ENCODE measurements around the gene ADRA2C.

Gene ADRA2C

DNA sequence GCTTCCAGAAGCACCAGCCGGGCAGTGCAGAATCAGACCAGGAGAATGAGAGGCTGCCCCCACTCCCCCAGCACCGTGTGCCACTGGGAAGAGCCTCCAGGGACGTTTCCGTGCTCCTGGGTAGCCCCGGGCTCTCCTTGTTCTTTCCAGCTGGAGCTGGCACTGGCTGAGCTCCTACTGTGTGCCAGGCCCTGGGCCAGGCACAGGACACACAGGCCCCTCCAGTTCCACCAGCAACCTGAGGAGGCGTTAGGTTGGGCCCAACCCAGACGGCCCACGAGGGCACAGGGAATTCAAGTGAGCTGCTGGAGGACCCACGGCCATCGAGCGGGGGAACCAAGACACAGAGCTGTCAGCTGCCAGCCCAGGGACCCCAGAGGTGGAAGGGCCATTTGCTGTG, 15.9 kb upstream of the ADRA2C start:
- no peak for TF ChIP-seq ZFX (IDR thresholded peaks at IDR 0.05)
- TF ChIP-seq, protein P1, sequence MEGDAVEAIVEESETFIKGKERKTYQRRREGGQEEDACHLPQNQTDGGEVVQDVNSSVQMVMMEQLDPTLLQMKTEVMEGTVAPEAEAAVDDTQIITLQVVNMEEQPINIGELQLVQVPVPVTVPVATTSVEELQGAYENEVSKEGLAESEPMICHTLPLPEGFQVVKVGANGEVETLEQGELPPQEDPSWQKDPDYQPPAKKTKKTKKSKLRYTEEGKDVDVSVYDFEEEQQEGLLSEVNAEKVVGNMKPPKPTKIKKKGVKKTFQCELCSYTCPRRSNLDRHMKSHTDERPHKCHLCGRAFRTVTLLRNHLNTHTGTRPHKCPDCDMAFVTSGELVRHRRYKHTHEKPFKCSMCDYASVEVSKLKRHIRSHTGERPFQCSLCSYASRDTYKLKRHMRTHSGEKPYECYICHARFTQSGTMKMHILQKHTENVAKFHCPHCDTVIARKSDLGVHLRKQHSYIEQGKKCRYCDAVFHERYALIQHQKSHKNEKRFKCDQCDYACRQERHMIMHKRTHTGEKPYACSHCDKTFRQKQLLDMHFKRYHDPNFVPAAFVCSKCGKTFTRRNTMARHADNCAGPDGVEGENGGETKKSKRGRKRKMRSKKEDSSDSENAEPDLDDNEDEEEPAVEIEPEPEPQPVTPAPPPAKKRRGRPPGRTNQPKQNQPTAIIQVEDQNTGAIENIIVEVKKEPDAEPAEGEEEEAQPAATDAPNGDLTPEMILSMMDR (conservative IDR thresholded peaks at IDR 0.05): no peak
- H3K27ac ChIP-seq: no peak overlapping the region

DNA sequence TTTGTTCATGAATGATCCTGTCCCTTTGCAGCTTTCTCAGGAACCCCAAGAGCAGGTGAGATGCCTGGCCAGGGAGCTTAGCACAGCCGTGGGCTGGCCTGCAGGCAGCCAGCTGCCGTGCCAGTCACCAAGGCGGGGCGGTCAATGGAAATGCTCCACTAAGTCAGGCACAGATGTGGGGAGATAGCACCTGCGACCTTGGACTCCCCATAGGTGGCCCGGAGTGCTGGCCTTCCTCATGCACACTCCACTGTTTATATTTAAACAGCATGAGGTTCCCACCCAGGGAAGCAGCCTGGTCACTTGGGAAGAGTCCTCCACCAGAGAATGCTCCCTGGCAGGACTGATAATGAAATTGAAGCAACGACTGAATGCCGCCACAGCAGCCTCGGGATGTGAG, 14.2 kb upstream of the ADRA2C start:
- TF ChIP-seq, protein P1 (conservative IDR thresholded peaks at IDR 0.05): no peak
- TF ChIP-seq ZFX (IDR thresholded peaks at IDR 0.05): no peak
- H3K27ac ChIP-seq: no peak overlapping the region

DNA sequence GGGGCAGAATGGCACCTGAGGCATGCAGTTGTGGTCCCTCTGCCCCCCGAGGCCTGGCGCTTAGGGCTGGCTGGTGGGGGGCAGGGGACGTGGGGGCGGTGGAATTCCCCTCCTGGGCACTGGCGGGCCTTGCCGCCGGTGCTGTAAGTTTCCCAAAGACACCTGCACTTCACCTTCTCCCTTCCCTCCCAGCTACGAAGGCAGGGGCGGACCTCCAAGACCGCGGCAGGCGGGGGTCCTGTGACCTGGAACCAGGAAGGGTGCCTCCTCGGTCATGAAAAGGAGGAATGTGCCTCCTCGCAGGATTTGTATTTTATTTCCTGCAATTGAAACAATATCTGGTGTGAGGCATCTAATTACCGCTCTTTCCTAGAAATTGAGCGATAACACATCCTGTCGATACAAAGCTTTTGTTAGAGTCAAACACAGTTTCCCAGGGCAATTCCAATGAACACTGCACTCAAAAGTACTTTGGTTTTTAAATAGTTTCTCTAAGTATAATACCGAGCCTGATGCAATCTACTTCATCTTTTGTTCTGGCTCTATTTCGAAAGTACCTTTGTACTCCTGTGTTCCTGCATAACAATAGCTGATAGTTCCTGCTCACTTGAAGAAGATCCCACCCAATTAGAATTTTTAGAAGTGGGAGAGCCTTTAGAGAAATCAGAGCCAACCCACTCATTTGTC, 12.3 kb upstream of the ADRA2C start:
- TF ChIP-seq, protein P1 (conservative IDR thresholded peaks at IDR 0.05): no peak
- TF ChIP-seq ZFX (IDR thresholded peaks at IDR 0.05): no peak
- H3K27ac ChIP-seq: no peak overlapping the region

DNA sequence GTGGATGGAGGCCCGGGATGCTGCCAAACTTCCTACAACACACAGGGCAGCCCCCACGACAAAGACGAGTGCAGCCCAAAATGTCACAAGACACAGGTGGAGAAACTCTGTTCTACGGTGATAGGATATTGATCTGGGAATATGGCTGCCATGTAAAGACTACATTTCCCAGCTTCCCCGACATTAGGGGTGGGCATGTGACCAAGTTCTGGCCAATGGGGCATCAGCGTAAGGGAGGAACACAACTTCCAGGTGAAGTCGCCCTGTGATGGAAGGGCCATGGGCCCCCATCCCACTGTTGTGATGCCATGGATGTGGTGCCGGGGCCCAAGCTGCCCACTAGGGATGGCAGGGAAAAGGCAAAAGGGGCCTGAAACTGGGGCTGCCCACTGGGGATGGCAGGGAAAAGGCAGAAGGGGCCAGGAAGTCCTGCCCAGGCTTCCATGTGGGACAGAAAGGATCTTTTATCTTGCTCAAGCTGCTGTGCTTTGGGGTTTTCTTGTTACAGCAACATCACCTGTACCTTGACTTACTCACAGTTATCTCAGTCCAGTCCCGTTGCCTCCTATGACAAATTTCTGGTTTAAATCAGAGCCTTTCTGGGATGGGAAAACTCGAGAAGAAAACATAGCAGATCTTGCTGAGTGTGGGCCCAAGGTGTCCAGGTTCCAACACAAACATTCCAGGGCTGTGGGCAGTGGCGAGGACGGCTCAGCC, 9.7 kb upstream of the ADRA2C start:
- TF ChIP-seq ZFX (IDR thresholded peaks at IDR 0.05): no peak
- TF ChIP-seq, protein P1 (conservative IDR thresholded peaks at IDR 0.05): no peak
- H3K27ac ChIP-seq: no peak overlapping the region

DNA sequence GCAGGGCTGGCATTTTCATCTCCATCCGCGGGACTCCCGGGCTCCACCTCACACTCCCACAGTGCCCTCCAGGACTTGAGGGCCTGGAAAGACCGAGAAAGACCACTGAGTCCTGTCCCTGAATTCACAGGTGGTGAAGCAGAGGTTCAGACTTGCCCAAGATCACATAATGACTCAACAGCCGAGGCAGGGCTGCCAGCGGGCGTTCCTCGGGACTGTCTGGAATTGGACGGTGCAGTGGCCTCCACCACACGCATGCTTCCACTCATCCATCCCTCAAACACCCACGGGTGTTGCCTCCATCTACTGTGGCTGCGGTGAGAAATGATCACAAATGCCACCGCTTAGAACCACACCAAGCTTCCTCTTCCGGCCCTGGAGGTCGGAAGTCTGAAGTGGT, 6.9 kb upstream of the ADRA2C start:
- H3K27ac ChIP-seq: no peak overlapping the region
- TF ChIP-seq ZFX (IDR thresholded peaks at IDR 0.05): no peak

DNA sequence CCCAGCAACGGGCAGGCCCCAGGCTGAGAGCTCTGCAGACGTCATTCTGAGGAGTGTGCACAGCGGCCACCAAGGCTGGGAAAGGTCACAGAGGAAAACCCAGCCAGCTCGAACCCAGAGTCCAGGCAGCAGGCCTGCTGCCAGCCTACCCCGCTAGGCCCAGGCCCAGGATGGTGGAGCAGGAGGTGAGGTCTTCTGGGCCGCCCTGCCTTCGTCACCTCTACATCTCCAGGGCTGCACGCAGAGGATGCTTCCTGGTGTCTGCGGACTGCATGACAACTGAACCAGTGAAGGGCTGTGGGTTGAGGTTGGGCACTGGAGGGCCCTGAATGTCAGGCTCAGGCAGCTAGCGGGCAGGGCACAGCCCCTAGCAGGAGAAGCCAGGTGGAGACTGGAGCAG, 5.8 kb upstream of the ADRA2C start:
- TF ChIP-seq ZFX (IDR thresholded peaks at IDR 0.05): no peak
- TF ChIP-seq, protein P1 (conservative IDR thresholded peaks at IDR 0.05): no peak
- H3K27ac ChIP-seq: no peak overlapping the region

DNA sequence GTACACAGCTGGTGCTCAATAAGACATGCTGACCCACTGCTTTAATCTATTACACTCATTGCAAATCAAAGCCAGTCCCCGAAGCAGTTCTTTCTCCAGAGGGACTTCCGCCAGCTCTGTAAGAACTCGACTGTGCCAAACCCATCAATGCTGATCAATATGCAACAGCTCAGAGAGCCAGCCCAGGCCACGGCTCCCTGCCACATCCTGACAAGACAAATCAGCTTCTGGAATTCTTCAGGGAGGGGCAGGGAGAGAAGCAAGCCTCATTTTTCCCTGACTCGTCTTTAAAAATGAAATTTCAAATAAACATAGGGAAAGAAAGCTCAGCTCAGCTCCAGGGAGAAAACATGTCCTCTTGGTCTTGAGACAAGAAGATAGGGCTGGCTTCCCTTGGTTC, 5.3 kb upstream of the ADRA2C start:
- H3K27ac ChIP-seq: no peak overlapping the region
- TF ChIP-seq, protein P1 (conservative IDR thresholded peaks at IDR 0.05): no peak
- no peak for TF ChIP-seq ZFX (IDR thresholded peaks at IDR 0.05)
